HepG2 (cell line): ENCODE results near the gene UBC. TPM values are rescaled to one million over a fixed set of nuclear protein-coding genes. Genes with fewer than 3 reads are reported as not detected.

Experiments used
- ARNTL ChIP-seq: sonication (generic); formaldehyde crosslinking; IDR thresholded peaks from 2 replicates; pipeline ENCODE4 v1.4.0; 2020; ENCODE audit warnings: mild to moderate bottlenecking, missing genetic modification reagents
- BCL6 ChIP-seq: IDR thresholded peaks from 2 replicates; pipeline ENCODE4 v1.6.1; 2016; ENCODE audit warnings: missing genetic modification reagents, missing compliant biosample characterization
- CENPX ChIP-seq: sonication (generic); formaldehyde crosslinking; IDR thresholded peaks from 2 replicates; pipeline ENCODE4 v1.9.0; 2021; ENCODE audit warnings: mild to moderate bottlenecking, missing genetic modification reagents, moderate library complexity
- KDM1A ChIP-seq: IDR thresholded peaks from 2 replicates; pipeline ENCODE4 v1.6.1; 2016; ENCODE audit warnings: missing compliant biosample characterization
- PTBP1 ChIP-seq: fragments of 200-400 bp; formaldehyde crosslinking; IDR thresholded peaks from 2 replicates; pipeline ENCODE4 v1.6.1; 2018; ENCODE audit warnings: low read length, low read depth; ENCODE audit not compliant: poor library complexity, severe bottlenecking
- TAF1 ChIP-seq: sonication (generic); formaldehyde crosslinking; IDR thresholded peaks from 2 replicates; pipeline ENCODE4 v1.4.0; 2020; ENCODE audit warnings: missing genetic modification reagents
- ZNF329 ChIP-seq: sonication (generic); formaldehyde crosslinking; IDR thresholded peaks from 2 replicates; pipeline ENCODE4 v1.9.0; 2021; ENCODE audit warnings: low read depth, mild to moderate bottlenecking, missing genetic modification reagents
- polyA plus RNA-seq, 8 experiments: library from polyadenylated mRNA; depleted of rRNA in 3 of 8; stranded (reverse) in 7 of 8; unstranded in 1 of 8; fragments of >200 nt; fragmentation: Illumina TruSeq in 4 of 8; extraction: Trizol in 4 of 8; gene quantifications; 2 replicates each; pipeline versions ENCODE4 v1.2.1 to v1.2.3, GENCODE V29; 2011 to 2016; ENCODE audit warnings: low read depth in 4 of 8, missing spikeins in 1 of 8, mixed read lengths in 1 of 8; ENCODE audit not compliant: insufficient read depth in 1 of 8
- total RNA-seq, 5 experiments: library from RNA; depleted of rRNA; stranded (reverse); fragments of >200 nt; fragmentation: Illumina TruSeq; extraction: Trizol; gene quantifications; 2 replicates each; pipeline ENCODE4 v1.2.3, GENCODE V29; 2016; ENCODE audit warnings: low read depth in 1 of 5
- TF ChIP-seq, protein P1 (sequence below): sonication (generic); formaldehyde crosslinking; conservative IDR thresholded peaks from 2 replicates; pipeline ENCODE4 v1.8.0; 2022; ENCODE audit warnings: mild to moderate bottlenecking, moderate library complexity, missing genetic modification reagents
- TF ChIP-seq, protein P2 (sequence below): sonication (generic); formaldehyde crosslinking; IDR thresholded peaks from 2 replicates; pipeline ENCODE4 v1.5.0; 2020; ENCODE audit warnings: missing genetic modification reagents

The UBC gene
- total and polyA plus RNA-seq, 2 of the 13 experiments (the other 11 are each of a cell fraction or from before 2014, with no cell fraction given): 805 to 1,432 TPM

DNA sequence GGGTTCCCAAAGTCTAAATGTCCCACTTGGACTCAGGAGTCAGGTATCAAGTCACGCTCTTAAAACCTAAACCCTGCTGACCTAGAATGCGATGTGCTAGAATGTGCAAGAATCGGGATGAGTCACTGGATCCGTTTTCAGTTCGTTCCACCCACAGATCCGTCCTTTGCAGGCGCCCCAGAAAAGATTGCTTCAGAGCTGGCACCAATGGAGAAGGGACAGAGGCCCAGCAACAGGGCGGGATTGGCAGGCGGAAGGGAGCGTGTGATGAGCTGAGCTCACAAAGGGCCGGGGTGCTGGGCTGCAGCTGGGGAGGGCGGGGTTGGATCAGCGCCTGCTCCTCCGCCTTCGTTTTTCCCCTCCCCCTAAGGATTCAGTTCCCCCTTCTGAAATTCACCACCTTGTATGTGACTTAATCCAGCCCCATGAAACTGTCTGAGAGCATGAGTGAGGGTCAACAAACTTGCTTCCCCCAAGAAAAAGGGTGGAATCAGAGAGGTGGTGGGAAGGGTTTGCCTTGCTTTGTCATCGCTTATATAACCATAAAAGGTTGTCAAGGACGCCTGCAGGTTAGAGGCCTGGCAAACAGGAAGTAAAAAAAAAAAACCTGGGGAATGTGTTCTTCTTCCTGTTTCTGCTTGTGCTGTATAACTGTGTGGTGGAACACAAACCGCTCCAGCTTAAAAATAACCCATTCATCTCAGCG, 2.8 kb upstream of the UBC start (continued):
- TF ChIP-seq KDM1A (CRISPR knock-in tag): no peak
- no peak for TF ChIP-seq ZNF329
- TF ChIP-seq TAF1 (CRISPR knock-in tag): peak; percentile 79; the same call in 1 of the 2 replicates
- TF ChIP-seq, protein P1, sequence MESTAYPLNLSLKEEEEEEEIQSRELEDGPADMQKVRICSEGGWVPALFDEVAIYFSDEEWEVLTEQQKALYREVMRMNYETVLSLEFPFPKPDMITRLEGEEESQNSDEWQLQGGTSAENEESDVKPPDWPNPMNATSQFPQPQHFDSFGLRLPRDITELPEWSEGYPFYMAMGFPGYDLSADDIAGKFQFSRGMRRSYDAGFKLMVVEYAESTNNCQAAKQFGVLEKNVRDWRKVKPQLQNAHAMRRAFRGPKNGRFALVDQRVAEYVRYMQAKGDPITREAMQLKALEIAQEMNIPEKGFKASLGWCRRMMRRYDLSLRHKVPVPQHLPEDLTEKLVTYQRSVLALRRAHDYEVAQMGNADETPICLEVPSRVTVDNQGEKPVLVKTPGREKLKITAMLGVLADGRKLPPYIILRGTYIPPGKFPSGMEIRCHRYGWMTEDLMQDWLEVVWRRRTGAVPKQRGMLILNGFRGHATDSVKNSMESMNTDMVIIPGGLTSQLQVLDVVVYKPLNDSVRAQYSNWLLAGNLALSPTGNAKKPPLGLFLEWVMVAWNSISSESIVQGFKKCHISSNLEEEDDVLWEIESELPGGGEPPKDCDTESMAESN (CRISPR knock-in tag): peak; percentile 95
- no peak for TF ChIP-seq CENPX (CRISPR knock-in tag)
- peak; percentile 44; the same call in 1 of the 2 replicates for TF ChIP-seq BCL6 (CRISPR knock-in tag)
- peak; percentile 64; the same call in 1 of the 2 replicates for TF ChIP-seq ARNTL
- TF ChIP-seq, protein P2, sequence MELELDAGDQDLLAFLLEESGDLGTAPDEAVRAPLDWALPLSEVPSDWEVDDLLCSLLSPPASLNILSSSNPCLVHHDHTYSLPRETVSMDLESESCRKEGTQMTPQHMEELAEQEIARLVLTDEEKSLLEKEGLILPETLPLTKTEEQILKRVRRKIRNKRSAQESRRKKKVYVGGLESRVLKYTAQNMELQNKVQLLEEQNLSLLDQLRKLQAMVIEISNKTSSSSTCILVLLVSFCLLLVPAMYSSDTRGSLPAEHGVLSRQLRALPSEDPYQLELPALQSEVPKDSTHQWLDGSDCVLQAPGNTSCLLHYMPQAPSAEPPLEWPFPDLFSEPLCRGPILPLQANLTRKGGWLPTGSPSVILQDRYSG (CRISPR knock-in tag): no peak
- no peak for TF ChIP-seq PTBP1
